Stimulated activated CD8-positive, alpha-beta memory T cell treated with anti-CD3 and anti-CD28 coated beads, Interleukin-15, amount 100 ng/mL, for 24 hours (primary cell): ENCODE measurements around the gene SF3B4.
"Not testable (repeated sequence)": the region's sequence is repeated elsewhere in the genome, so short reads cannot be mapped to it uniquely, and the experiment has no call there.

ENCODE experiments used
- DNase-seq: peaks from one replicate; pipeline ENCODE4 v3.0.0-alpha.2; 2020; ENCODE audit warnings: low read depth

Gene SF3B4

DNA sequence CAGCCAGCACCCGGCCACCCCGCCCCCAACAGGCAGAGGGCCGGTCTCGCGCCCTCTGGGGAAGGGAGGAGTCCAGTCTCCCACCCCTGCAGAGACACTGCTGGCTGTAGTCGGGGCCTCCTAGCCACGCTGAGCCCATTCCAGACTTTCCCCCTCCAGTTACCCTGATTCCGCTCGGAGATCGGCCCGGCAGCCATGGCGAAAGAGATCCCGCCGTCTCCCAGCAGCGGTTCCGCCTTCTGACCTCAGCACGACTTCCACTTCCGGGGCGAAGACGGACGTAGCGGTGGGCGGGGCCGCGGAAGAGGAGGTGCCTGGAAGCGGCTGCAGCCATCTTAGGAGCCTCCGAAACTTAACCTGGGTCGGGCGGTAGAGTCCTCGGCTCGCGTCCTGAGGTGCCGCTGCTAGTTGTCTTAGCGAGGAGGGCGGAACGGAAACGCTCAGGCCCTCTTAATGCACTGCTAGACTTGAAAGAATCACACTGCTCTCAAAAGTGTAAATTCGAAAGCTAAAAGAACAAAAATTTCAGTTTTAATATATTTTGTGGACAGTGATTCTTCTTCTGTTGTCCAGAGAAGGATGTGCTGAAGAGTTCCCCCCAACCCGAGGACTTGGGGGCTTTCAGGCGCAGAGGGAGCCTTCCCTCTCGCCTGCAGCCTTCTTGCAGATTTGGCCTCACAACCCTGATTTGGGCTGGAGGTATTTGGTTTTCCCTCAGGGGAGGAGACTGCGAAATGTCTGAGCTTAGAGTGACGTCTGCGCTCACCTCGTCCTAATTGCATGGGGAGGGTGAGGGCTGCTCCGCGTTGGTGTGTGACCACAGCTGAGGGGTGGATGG lies at the start of gene SF3B4:
SF3B4 (minus strand) TSS at position 241 of the 838 bp plus-strand sequence; CDS start at position 197, 44 bp downstream.
- DNase-seq: peak; percentile 90

DNA sequence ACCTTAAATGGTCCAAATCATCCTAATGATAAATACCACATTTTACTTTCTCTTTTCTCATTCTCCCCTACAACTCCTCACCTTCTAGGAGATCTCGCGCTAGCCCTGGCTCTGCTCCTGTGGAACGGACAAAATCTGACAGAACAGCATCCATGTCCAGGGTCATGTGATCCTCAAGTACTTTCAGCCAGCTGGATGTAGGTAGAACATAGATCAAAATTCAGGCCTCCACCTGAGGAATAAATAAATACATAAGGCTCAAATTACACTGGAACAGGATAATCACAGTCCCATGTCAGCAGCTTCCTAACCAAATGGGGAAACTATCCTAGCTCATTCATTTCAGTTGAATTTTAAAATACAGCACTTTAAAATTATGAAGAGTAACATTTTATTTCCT lies 49.7 kb upstream of the SF3B4 start:
- no peak for DNase-seq

- no peak for DNase-seq
Measured at GRCh38 chr1:149972547-149972946, 44.9 kb upstream of the SF3B4 start.

DNA sequence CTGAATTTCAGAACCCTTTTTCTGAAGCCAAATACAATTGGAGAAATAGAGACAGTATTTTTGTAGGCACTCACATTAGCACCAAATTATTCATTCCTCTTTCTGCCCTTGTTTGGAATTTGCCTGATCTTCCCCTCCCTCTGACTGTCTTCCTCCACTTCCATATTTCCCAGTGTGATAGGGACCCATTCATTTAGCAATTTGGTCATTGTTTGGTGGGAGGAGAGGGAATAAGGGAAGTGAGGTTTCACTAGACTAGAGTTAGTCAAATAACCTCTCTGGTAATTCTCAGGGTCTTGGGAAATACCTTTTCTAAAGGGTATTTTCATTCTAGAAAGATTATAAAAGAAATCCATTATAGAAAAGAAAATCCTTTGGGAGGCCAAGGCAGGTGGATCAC lies 40.0 kb upstream of the SF3B4 start:
- no peak for DNase-seq

DNA sequence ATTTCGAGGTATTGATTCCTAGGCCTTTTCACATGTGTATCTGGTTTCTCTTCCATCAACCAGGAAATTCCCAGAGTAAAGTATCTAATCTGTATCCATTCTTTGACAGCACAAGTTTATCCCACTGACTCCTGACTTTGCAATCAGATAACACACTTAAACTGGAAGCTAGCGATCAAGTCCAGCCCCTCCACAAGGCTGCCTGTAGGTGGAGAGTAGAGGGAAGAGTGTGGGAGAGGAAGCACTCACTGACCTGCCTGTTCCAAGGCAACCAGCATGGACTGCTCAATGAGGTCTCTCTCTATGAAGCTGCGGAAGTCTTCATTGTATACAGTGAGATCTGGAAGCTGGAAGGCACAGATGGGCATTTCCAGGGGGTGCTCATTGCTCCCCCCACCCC lies 39.4 kb upstream of the SF3B4 start:
- DNase-seq: no peak

DNA sequence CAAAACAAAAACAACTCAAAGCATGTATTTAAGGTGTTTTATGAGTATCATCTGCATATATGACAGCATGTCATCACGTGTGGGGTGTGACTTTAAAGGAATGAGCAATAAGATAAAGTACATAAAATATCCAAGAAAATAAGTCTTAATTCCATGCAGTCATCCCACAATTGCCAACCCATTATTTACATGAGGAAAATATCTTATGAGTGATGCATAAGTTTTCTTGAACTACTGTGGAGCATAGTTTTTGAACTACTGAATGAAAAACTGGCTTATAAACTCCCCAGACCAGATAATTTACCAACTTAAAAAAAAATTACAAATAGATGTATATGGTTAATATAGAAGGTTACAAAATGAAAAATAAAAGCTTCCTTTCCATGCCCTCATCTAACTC lies 38.8 kb upstream of the SF3B4 start:
- DNase-seq: no peak

DNA sequence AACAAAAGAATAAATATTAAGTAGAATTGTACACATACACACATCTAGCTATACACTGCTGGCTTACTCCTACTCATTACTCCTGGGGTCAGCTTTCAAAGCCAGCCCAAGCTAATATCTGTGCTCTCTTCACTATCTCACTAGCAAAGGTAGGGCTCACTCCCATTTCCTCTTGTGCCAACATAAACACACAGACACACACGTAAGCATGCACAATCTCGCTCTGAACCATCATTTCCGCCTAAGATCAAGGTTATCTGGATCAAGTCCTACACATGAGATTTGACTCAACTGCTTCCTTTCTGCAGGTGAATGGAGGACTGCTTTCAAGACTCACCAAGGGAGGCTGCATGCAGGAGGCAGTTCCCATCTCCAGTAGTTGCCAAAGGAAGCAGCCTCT lies 37.8 kb upstream of the SF3B4 start:
- DNase-seq: no peak

DNA sequence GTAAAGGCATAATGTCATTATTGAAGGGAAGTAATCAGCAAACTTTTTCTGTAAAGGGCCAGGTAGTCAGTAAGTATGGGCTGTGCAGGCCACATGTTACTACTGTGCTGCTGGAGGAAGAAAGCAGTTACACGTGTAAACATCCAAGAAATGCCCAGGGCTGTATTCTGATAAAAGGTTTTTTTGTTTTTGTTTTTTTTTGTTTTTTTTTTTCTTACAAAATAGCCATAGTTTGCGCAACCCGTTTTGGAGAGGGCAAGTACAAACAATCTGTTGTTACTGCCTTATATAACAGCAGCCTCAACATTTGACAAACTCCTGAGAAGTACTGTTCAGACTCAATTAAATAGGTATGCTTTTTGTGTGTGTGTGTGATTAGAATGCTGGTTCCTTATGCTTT lies 35.8 kb upstream of the SF3B4 start:
- no peak for DNase-seq

DNA sequence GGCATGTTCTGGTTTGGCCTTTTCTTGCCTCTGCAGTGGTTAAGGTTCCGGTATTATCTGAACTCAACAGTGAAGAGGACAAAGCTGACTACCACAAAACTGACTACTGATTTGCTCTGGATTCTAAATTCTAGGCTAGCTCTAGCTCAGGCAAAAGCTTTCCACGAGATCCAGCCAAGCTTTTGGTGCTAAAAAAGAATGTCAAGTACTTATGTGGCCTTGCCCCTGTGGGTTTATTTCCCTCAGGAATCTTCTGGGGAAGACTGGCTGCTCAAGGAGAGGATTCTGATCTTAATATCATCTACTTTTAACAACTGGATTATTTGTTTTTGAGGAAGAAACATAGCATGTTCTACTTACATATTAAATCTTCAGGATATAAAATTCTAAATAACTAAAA lies 35.1 kb upstream of the SF3B4 start:
- DNase-seq: no peak

DNA sequence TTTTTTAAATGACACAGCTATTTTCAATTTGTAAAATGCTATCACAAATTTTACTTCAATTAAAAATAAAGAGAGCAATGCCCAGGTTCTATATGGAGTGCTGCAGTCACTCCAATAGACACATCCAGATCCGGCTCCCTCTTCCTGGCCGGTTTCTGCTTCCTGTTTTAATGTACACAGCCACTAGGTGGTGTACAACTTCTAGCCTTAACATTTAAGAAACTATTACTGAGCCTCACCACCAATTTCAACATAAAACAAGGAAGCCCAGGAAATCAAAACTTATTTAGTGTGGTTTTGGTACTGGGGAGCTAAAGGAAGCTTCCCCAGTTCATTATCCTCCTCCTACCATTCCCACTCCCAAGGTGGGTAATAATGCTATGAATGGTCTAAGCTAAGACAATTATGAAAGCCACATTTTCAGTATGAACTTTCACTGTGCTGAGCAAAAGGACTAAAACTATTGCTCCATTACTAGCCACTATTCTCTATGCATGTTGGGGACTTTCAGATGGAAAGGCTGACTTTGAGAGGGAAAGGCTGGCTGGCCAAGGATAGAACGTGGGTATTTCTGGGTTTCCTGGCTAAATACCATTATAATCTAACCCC lies 34.5 kb upstream of the SF3B4 start:
- DNase-seq: no peak

GRCh38 chr1:149957548-149957947 lies 29.9 kb upstream of the SF3B4 start:
- DNase-seq: not testable (repeated sequence)

DNA sequence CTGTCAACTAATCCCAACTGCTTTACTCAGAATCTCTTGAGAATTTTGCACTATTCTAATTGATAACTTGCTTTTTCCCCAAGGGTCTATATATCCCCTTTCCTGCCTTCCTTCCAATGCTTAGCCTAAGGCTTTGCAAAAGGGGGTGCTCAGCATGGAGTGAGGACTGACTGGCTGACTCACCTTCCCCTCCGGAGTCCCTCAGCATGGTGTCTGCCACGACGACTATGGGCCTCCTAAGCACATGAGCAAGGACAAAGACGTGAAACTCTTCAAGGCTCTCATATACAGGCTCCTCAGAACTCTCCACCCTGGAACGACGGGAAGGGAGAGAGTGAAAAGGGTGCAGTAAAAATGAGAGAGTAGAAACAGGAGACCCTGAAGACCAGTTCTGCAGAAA lies 22.3 kb upstream of the SF3B4 start:
- no peak for DNase-seq

GRCh38 chr1:149945206-149945605 lies 17.6 kb upstream of the SF3B4 start:
- DNase-seq: no peak

- no peak for DNase-seq
Measured at GRCh38 chr1:149942885-149943284, 15.3 kb upstream of the SF3B4 start.

DNA sequence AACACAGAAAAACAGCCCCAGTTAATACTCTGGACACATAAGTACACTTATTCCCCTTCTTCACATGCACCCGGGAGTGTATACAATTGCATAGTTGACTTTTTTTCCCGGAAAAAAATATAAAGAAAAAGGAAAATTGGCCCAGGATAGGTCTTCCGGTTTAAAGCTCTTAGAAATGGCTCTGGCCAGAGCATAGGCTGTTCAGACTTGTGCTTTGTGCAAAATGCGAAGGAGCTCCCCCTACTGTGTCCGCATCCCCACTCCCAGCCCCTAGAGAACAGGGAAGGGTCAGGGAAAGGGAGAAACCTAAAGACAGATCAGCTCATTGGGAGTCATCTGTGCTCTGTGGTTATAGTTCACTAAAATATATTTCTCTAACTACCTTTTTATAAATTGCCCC lies 14.6 kb upstream of the SF3B4 start:
- DNase-seq: no peak

- no peak for DNase-seq
Measured at GRCh38 chr1:149940427-149940826, 12.8 kb upstream of the SF3B4 start.

DNA sequence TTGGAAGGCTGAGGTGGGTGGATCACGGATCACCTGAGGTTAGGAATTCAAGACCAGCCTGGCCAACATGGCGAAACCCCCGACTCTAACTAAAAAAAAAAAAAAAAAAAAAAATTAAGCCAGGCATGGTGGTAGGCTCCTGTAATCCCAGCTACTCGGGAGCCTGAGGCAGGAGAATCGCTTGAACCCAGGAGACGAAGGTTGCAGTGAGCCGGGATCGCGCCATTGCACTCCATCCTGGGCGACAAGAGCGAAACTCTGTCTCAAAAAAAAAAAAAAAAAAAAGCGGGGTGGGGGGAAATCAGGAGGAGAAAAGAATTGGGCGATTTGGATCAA lies 11.0 kb upstream of the SF3B4 start:
- DNase-seq: not testable (repeated sequence)

GRCh38 chr1:149937759-149938158 lies 10.2 kb upstream of the SF3B4 start:
- DNase-seq: no peak

DNA sequence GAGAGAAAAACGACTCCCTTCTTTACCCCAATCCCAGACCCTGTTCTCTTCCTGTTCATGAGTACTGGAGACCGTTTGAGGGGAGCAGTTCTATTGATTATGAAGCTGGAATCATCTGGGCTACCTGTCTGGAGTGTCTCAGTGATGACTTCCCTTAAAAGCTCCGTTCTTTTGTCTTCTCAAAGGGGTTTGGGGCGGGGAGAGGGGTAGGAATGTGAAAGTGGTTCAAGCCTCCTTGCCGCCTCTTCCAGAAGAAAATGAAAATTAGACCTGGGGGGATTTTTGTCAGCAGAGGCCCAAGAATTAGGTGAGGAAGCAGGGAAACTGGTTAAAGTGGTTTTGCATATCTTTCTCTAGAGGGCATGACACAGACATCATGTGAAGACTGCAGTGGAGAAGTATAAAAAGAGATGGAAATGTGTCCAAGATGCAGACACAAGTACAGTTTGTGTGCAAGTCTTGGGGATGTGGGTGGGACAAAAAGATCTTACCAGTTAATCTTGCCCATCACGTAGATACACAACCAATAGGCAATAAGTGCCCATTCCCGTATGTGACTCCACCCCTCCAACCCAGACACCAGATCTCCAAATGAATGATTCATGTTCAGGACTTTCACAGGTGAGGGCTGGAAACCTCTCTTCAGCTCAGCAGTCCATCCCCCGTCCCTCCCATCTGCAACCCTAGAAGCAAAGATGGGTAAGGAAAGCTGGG lies 9.5 kb upstream of the SF3B4 start:
- DNase-seq: no peak

GRCh38 chr1:149936170-149936991 lies 8.8 kb upstream of the SF3B4 start, which contains the start of gene MTMR11:
MTMR11 (minus strand) TSS chr1:149936879; CDS start chr1:149936647, 232 bp downstream.
- no peak for DNase-seq

DNA sequence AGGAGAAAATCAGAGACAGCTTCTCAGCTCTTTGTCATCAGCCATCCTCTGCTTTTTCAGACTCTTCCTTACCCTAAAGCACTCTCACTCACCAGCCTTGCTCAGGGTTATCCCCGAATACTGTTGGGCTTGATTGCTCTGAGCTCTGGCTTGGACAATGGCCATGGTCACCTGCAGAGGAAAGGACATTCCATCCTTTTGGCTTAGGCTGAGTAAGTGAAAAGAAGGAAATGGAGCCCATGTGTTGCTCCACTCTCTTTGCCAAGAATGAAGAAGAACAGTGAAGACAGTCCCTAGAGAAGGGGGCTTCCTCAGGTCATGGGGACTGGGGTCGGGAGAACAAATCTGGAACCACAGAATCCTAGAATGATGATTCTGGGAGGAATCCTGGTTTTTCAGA lies 6.8 kb upstream of the SF3B4 start:
- no peak for DNase-seq

DNA sequence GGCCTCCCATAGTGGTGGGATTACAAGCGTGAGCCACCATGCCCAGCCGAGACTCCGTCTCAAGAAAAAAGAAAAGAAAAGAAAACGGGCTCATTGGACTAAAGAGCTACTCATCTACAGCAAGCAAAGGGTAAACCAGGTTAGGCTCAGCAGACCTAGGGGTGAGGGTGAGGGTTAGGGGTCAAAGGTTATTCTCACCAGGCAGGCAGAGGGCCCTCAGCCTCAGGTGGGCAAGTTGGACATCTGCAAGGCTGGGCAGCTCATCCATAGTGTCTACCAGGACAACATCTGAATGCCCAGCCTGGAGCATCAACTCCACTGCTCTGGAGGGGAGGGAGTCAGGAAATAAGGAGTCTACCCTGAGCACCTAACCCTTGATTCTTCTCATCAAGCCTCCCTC lies 5.6 kb upstream of the SF3B4 start:
- DNase-seq: no peak
